GM23248 (cell line): Measurements from ENCODE around the gene CMIP. TPM values are rescaled to one million over a fixed set of nuclear protein-coding genes. Genes with fewer than 3 reads are reported as not detected.

Source experiments
- DNase-seq: peaks from one replicate; pipeline ENCODE4 v3.0.0-alpha.2; 2015
- H2AFZ ChIP-seq: fragments of 200-600 bp; sonication (generic); 2 replicates; pipeline ENCODE4 v1.6.1; 2016; ENCODE audit warnings: antibody characterized with exemption
- H3F3A ChIP-seq: fragments of 200-600 bp; sonication (generic); 2 replicates; pipeline ENCODE4 v1.6.1; 2016; ENCODE audit warnings: mild to moderate bottlenecking, antibody characterized with exemption, mixed run types; ENCODE audit not compliant: insufficient read depth
- H3K27ac ChIP-seq: fragments of 200-600 bp; sonication (generic); 2 replicates; pipeline ENCODE4 v1.5.1; 2016; ENCODE audit warnings: mild to moderate bottlenecking
- H3K27me3 ChIP-seq: fragments of 200-600 bp; sonication (generic); replicated peaks from 2 replicates; pipeline ENCODE4 v1.6.1; 2016; ENCODE audit warnings: mild to moderate bottlenecking; ENCODE audit not compliant: insufficient read depth
- H3K36me3 ChIP-seq: fragments of 200-600 bp; sonication (generic); 2 replicates; pipeline ENCODE4 v1.6.1; 2016; ENCODE audit warnings: low read depth, mild to moderate bottlenecking
- H3K4me1 ChIP-seq: fragments of 200-600 bp; sonication (generic); 2 replicates; pipeline ENCODE4 v1.6.1; 2016; ENCODE audit warnings: mild to moderate bottlenecking; ENCODE audit not compliant: insufficient read depth
- H3K4me2 ChIP-seq: fragments of 200-600 bp; sonication (generic); one replicate; pipeline ENCODE4 v1.6.1; 2016; ENCODE audit warnings: mild to moderate bottlenecking; ENCODE audit not compliant: unreplicated experiment
- H3K4me3 ChIP-seq: fragments of 200-600 bp; sonication (generic); 2 replicates; pipeline ENCODE4 v1.5.1; 2016; ENCODE audit warnings: mild to moderate bottlenecking
- H3K79me2 ChIP-seq: fragments of 200-600 bp; sonication (generic); 2 replicates; pipeline ENCODE4 v1.6.1; 2016; ENCODE audit warnings: mild to moderate bottlenecking; ENCODE audit not compliant: insufficient read depth
- H3K9ac ChIP-seq: fragments of 200-600 bp; sonication (generic); 2 replicates; pipeline ENCODE4 v1.6.1; 2016; ENCODE audit warnings: mild to moderate bottlenecking
- H3K9me2 ChIP-seq: fragments of 200-600 bp; sonication (generic); 2 replicates; pipeline ENCODE4 v1.6.1; 2016; ENCODE audit warnings: mixed run types, mild to moderate bottlenecking, moderate library complexity; ENCODE audit not compliant: insufficient read depth
- H3K9me3 ChIP-seq: fragments of 200-600 bp; sonication (generic); one replicate; pipeline ENCODE4 v1.6.1; 2017; ENCODE audit warnings: low read depth
- H4K20me1 ChIP-seq: fragments of 200-600 bp; sonication (generic); 2 replicates; pipeline ENCODE4 v1.6.0; 2016; ENCODE audit not compliant: insufficient read depth
- EZH2 ChIP-seq: fragments of 200-600 bp; sonication (generic); IDR thresholded peaks from 2 replicates; pipeline ENCODE4 v1.6.1; 2018; ENCODE audit warnings: antibody characterized with exemption, mild to moderate bottlenecking; ENCODE audit not compliant: insufficient read depth, poor library complexity, severe bottlenecking
- EZH2phosphoT487 ChIP-seq: fragments of 200-600 bp; sonication (generic); IDR thresholded peaks from 2 replicates; pipeline ENCODE4 v1.6.1; 2018; ENCODE audit warnings: antibody characterized with exemption, moderate library complexity, mild to moderate bottlenecking, low read depth; ENCODE audit not compliant: insufficient read depth
- WGBS, 2 experiments: methylation state at CpG; one replicate each; pipeline ENCODE4 v1.1.6; 2015 to 2017; ENCODE audit warnings: low lambda C conversion rate in 2 of 2, low coverage in 1 of 2; ENCODE audit errors: missing lambda C conversion rate in 2 of 2; 5-methylcytosine and 5-hydroxymethylcytosine counted together
- in situ Hi-C: fragments of 300-500 bp; cut with MboI; formaldehyde crosslinking; loops from 2 replicates; pipeline ENCODE4 v1.15.0; 2020
- polyA plus RNA-seq: library from polyadenylated mRNA; unstranded; fragments of >200 nt; fragmentation: Nextera tagmentation; extraction: Ambion mirVana; gene quantifications from 2 replicates; pipeline ENCODE4 v1.2.1, GENCODE V29; 2016
- total RNA-seq: library from RNA; depleted of rRNA; stranded (reverse); fragments of >200 nt; shearing (Covaris generic); gene quantifications from 2 replicates; pipeline ENCODE4 v1.2.3, GENCODE V29; 2014

The CMIP gene
- total and polyA plus RNA-seq, 2 experiments from 2014 or later: 1.5 to 9.5 TPM

DNA sequence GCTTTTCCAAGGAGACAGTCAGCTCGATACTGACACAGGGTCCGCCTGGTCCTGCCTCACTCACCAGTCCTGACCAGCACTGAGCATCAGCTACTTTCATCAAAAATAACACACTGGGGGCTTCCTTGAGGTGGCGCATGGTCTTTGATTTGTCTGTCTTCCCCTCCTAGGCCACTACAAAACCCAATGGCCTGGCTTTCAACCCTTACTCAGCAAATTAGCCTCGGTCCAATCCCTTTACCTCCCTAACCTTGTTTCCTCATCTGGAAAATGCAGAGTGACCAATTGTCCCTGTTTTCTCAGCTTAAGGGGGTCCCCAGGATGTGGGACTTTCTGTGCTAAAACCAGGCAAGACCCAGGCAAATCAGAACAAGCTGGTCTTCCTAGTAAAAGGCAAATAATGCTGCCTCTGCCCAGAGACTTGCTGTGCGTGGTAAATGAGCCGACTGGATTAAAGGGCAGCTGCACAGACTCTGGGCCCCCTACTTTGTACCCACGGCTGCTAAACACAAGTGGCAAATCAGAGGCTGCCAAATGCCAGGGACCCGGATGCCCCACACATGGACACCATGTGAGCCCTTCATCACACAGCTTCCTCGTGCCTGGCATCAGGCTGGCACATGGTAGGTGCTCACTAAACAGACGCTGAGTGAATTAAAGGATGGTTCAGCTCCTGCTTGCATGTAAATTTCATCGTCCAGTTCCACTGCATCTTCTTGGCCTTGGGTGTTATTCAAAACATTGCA, 31.2 kb upstream of the CMIP start:
- H3K79me2 ChIP-seq: no peaks in the 10 kb centered on the region
- 75% methylated on average over 11 of the region's 11 CpGs for WGBS, 2 experiments
- no peaks in the 10 kb centered on the region for H3K27me3 ChIP-seq
- H3K9me3 ChIP-seq: no peaks in the 10 kb centered on the region
- no peaks in the 10 kb centered on the region for H3F3A ChIP-seq
- DNase-seq: no peak
- TF ChIP-seq EZH2 (no peak), EZH2phosphoT487 (no peak)
- no peak overlapping the region for H3K9ac ChIP-seq
- no peak overlapping the region for H3K27ac ChIP-seq
- no peaks in the 10 kb centered on the region for H3K36me3 ChIP-seq
- no peak overlapping the region for H2AFZ ChIP-seq
- H3K9me2 ChIP-seq: no peaks in the 10 kb centered on the region
- in situ Hi-C loops: no loop called here
- no peaks in the 10 kb centered on the region for H3K4me1 ChIP-seq
- no peak overlapping the region for H3K4me2 ChIP-seq
- H4K20me1 ChIP-seq: no peaks in the 10 kb centered on the region
- no peak overlapping the region for H3K4me3 ChIP-seq

DNA sequence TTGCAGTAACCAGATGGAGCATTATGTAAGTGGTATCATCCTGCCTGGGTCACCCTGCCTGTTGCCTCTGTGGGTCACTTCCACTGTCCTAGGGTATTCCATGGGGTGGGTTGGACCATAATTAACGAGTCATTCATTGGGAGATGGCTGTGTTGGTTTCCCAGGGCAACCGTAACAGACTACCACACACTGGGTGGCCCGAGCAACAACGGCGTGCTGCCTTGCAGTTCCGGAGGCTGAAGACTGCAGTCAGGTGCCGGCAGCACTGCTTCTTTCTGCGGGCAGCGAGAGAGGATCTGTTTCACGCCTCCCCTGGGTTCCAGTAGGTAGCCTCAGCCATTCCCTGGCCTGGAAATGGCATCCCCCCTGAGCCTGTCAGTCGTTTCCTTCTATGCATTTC, 28.9 kb upstream of the CMIP start:
- H3K4me2 ChIP-seq: no peak overlapping the region
- no peak overlapping the region for H2AFZ ChIP-seq
- no peaks in the 10 kb centered on the region for H3F3A ChIP-seq
- H3K27me3 ChIP-seq: no peaks in the 10 kb centered on the region
- TF ChIP-seq EZH2phosphoT487: no peak
- no peak for TF ChIP-seq EZH2
- no peak overlapping the region for H3K27ac ChIP-seq
- H3K9ac ChIP-seq: no peak overlapping the region
- WGBS, 2 experiments: 86% methylated on average over 11 of the region's 11 CpGs
- H3K4me3 ChIP-seq: no peak overlapping the region
- no peaks in the 10 kb centered on the region for H3K9me2 ChIP-seq
- no peak for DNase-seq
- no peaks in the 10 kb centered on the region for H3K9me3 ChIP-seq
- no peaks in the 10 kb centered on the region for H4K20me1 ChIP-seq
- no peaks in the 10 kb centered on the region for H3K36me3 ChIP-seq
- no peaks in the 10 kb centered on the region for H3K79me2 ChIP-seq
- in situ Hi-C loops: no loop called here
- no peaks in the 10 kb centered on the region for H3K4me1 ChIP-seq

DNA sequence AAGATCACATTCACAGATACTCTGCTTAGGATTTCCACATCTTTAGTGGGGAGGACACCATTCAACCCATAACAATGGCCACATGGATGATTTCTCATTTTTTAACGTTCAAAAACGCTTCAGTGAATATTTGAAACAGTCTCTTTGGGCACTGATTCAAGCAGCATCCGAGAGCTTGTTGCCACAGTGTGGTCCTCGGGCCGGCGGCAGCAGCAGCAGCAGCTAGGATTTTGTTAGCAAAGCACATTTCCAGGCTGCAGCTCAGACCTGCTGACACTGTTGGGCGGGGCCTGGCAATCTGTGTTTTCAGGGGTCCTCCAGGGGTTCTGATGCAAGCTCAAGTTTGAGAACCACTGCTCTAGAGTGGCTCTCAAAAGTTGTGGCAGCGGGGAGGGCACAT, 27.9 kb upstream of the CMIP start:
- TF ChIP-seq EZH2: no peak
- no peak for TF ChIP-seq EZH2phosphoT487

DNA sequence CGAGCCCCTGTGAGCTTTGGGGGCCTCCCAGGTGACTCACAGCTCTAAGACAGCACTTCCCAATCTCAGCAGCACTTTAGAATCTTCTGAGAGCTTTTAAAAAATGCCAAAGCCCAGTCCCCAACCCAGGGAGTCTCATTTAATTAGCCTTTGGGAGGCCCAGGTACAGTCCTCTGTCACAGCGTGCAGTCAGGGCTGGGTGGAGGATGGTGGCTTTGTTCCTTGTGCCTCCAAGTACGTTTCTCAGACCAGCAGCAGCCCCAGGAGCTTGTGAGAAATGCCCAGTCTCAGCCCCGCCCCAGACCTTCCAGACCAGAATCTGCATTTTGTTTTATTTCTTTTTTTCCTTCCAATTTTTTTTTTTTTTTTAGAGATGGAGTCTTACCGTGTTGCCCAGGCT, 27.4 kb upstream of the CMIP start:
- Histone ChIP-seq H4K20me1 (no peaks in the 10 kb centered on the region), H3K79me2 (no peaks in the 10 kb centered on the region), H3K9me2 (no peaks in the 10 kb centered on the region), H3K27me3 (no peaks in the 10 kb centered on the region), H3K27ac (no peak overlapping the region), H3K9me3 (no peaks in the 10 kb centered on the region), H3K4me2 (no peak overlapping the region), H3F3A (no peaks in the 10 kb centered on the region), H3K9ac (no peak overlapping the region), H3K4me1 (no peaks in the 10 kb centered on the region), H3K36me3 (no peaks in the 10 kb centered on the region), H2AFZ (no peak overlapping the region), H3K4me3 (no peak overlapping the region)
- WGBS, 2 experiments: 62 to 65% methylated on average over 4 to 5 of the region's 5 CpGs
- no peak for DNase-seq
- TF ChIP-seq EZH2 (no peak), EZH2phosphoT487 (no peak)
- in situ Hi-C loops: no loop called here

More for the DNA sequence above, 27.9 kb upstream of the CMIP start:
- DNase-seq: no peak
- Histone ChIP-seq H2AFZ (no peak overlapping the region), H3K9ac (no peak overlapping the region), H3K27ac (no peak overlapping the region), H3K79me2 (no peaks in the 10 kb centered on the region), H3K4me1 (no peaks in the 10 kb centered on the region), H4K20me1 (no peaks in the 10 kb centered on the region), H3K36me3 (no peaks in the 10 kb centered on the region), H3K4me2 (no peak overlapping the region), H3K4me3 (no peak overlapping the region), H3K27me3 (no peaks in the 10 kb centered on the region), H3F3A (no peaks in the 10 kb centered on the region), H3K9me2 (no peaks in the 10 kb centered on the region), H3K9me3 (no peaks in the 10 kb centered on the region)
- in situ Hi-C loops: no loop called here
- 38 to 50% methylated on average over 8 of the region's 8 CpGs for WGBS, 2 experiments
